ENCODE data around the gene MAST2.

Gene MAST2

DNA sequence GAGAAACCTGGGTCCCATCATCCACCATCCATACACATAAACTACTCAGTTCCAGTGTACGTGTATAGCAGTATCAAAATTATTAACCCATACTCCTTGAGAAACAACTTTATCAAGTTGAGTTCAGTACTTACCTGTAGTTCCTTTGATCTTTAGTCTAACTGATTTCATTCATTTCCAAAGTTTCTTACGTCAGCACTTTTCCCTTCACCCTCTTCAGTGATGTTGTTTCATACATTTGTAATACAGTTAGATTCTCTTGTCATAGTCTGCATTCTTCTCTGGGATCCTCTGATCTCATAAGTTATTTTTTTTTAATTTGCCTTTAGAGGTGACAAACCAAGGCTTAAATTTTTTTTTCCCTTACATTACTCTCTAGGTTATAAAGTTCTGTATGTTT is 185.8 kb downstream of the MAST2 start:
- Histone ChIP-seq H3K9me3 (no peaks in the 10 kb centered on the region), H3K4me1 (ENCODE audit: control insufficient read depth in 1 of 2, insufficient read depth in 1 of 2, low read depth in 1 of 2, low read length in 1 of 2) (no peaks in the 10 kb centered on the region), H3K36me3 (no peaks in the 10 kb centered on the region), H3K27me3 (no peaks in the 10 kb centered on the region), H3K4me3 (ENCODE audit: low read depth in 1 of 2, low read length in 1 of 2) (no peak overlapping the region), H3K27ac (no peak overlapping the region)
- TF ChIP-seq, protein P1, sequence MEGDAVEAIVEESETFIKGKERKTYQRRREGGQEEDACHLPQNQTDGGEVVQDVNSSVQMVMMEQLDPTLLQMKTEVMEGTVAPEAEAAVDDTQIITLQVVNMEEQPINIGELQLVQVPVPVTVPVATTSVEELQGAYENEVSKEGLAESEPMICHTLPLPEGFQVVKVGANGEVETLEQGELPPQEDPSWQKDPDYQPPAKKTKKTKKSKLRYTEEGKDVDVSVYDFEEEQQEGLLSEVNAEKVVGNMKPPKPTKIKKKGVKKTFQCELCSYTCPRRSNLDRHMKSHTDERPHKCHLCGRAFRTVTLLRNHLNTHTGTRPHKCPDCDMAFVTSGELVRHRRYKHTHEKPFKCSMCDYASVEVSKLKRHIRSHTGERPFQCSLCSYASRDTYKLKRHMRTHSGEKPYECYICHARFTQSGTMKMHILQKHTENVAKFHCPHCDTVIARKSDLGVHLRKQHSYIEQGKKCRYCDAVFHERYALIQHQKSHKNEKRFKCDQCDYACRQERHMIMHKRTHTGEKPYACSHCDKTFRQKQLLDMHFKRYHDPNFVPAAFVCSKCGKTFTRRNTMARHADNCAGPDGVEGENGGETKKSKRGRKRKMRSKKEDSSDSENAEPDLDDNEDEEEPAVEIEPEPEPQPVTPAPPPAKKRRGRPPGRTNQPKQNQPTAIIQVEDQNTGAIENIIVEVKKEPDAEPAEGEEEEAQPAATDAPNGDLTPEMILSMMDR (IDR thresholded peaks at IDR 0.05), result no peak

DNA sequence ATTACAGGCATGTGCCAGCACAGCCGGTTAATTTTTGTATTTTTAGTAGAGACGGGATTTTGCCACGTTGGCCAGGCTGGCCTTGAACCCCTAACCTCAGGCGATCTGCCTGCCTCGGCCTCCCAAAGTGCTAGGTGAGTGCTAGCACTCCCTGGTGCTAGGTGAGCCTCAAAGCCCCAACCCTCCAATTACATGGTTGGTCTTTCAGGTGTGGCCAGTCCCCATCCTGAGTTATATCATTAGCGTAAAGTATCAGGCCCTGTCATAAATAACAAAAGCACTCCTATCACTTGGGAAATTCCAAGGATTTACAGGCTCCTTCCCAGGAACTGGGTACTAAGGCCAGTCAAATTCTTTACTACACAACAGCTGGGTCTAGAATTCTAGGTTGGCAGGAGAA is 191.0 kb downstream of the MAST2 start:
- Histone ChIP-seq H3K4me1 (ENCODE audit: control insufficient read depth in 1 of 2, insufficient read depth in 1 of 2, low read depth in 1 of 2, low read length in 1 of 2) (no peaks in the 10 kb centered on the region), H3K27ac (no peak overlapping the region), H3K36me3 (peaks cover 7% of the 10 kb centered on the region), H3K4me3 (ENCODE audit: low read depth in 1 of 2, low read length in 1 of 2) (no peak overlapping the region), H3K27me3 (no peaks in the 10 kb centered on the region), H3K9me3 (no peaks in the 10 kb centered on the region)
- TF ChIP-seq, protein P1 (IDR thresholded peaks at IDR 0.05), result no peak

GRCh38 chr1:45995298-45995697 is 191.9 kb downstream of the MAST2 start:
- Histone ChIP-seq H3K36me3 (peaks cover 16% of the 10 kb centered on the region), H3K9me3 (no peaks in the 10 kb centered on the region), H3K27me3 (no peaks in the 10 kb centered on the region), H3K4me1 (ENCODE audit: control insufficient read depth in 1 of 2, insufficient read depth in 1 of 2, low read depth in 1 of 2, low read length in 1 of 2) (no peaks in the 10 kb centered on the region), H3K27ac (no peak overlapping the region), H3K4me3 (ENCODE audit: low read depth in 1 of 2, low read length in 1 of 2) (no peak overlapping the region)
- TF ChIP-seq, protein P1 (IDR thresholded peaks at IDR 0.05), result no peak

- no peak overlapping the region for H3K4me3 ChIP-seq (ENCODE audit: low read depth in 1 of 2, low read length in 1 of 2)
- H3K9me3 ChIP-seq, result no peaks in the 10 kb centered on the region
- H3K4me1 ChIP-seq (ENCODE audit: control insufficient read depth in 1 of 2, insufficient read depth in 1 of 2, low read depth in 1 of 2, low read length in 1 of 2), result peaks cover 4 to 8% of the 10 kb centered on the region in 2 experiments
- H3K27me3 ChIP-seq, result no peaks in the 10 kb centered on the region
- H3K36me3 ChIP-seq, result peaks cover 22% of the 10 kb centered on the region
- TF ChIP-seq, protein P1 (IDR thresholded peaks at IDR 0.05), result no peak
- no peak overlapping the region for H3K27ac ChIP-seq
These were observed 194.7 kb downstream of the MAST2 start for GRCh38 chr1:45998020-45998617.

DNA sequence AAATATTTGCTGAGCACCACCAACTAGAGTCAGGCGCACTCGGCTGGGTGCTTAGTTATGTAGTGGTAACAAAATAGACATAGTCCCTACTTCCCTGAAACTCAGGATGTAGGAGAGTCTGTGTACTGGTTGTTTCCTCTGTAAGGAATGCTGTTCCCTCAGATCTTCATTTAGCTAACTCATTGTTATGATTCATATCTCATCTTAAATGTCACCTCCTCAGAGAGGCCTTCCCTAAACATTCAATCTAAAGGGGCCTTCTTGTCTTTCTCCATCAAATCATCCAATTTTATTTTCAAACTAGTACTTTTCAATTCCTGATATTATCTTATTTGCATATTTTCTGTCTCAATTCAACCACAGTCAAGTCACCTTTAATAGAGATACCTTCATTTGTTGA is 196.1 kb downstream of the MAST2 start:
- Histone ChIP-seq H3K4me3 (ENCODE audit: low read depth in 1 of 2, low read length in 1 of 2) (no peak overlapping the region), H3K9me3 (no peaks in the 10 kb centered on the region), H3K27me3 (no peaks in the 10 kb centered on the region), H3K27ac (no peak overlapping the region), H3K4me1 (ENCODE audit: control insufficient read depth in 1 of 2, insufficient read depth in 1 of 2, low read depth in 1 of 2, low read length in 1 of 2) (peaks cover 11 to 15% of the 10 kb centered on the region in 2 experiments), H3K36me3 (peaks cover 23% of the 10 kb centered on the region)
- TF ChIP-seq, protein P1 (IDR thresholded peaks at IDR 0.05), result no peak

Data from neutrophil (primary cell).